GM03348 (cell line): Measurements from ENCODE around the gene LACTB.
"Not testable (repeated sequence)": the region's sequence is repeated elsewhere in the genome, so short reads cannot be mapped to it uniquely, and the experiment has no call there.

Experiments used
- DNase-seq: peaks from one replicate; pipeline ENCODE4 v3.0.0; 2012; ENCODE audit warnings: low spot score

Gene LACTB

GRCh38 chr15:63089260-63090043 lies 32.2 kb upstream of the LACTB start:
- peak; percentile 88 for DNase-seq

DNA sequence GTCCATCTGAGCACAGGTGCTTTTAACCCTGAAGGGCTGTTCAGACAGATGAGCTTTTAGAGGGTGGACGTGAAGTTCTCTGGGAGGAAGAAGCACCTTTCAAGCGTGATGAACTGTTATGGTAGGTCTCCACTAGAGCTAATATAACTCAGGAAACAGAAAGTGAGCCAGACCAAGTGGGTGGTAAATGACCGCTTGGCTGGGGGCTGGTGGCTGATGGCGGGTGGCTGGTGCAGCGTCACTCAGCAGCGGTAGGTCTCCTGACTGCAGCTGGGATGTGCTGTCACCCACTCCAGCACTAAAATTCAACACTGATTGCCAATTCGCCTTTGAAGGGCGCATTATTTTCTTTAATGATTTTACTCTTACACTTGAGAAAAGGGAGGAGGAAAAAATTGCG lies 31.2 kb upstream of the LACTB start:
- no peak for DNase-seq

DNA sequence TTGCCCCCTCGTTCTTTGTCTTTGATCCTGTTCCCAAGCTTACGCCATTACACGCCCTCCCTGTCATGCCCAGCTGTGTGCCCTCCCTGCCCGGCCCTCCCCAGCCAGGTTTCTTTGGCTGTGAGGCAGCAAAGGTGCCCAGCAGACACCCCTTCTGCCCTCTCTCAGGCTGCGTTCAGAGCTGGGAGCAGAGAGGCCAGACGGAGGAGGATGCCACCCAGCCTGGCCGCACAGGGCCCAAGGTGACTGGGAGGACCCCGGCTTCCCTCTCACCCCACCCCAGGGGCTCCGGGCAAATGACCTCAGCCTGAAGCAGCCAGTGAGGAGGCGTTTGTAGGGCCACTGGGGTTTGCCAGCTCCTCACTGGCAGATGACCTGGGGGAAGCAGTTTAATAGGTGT lies 30.8 kb upstream of the LACTB start:
- no peak for DNase-seq

DNA sequence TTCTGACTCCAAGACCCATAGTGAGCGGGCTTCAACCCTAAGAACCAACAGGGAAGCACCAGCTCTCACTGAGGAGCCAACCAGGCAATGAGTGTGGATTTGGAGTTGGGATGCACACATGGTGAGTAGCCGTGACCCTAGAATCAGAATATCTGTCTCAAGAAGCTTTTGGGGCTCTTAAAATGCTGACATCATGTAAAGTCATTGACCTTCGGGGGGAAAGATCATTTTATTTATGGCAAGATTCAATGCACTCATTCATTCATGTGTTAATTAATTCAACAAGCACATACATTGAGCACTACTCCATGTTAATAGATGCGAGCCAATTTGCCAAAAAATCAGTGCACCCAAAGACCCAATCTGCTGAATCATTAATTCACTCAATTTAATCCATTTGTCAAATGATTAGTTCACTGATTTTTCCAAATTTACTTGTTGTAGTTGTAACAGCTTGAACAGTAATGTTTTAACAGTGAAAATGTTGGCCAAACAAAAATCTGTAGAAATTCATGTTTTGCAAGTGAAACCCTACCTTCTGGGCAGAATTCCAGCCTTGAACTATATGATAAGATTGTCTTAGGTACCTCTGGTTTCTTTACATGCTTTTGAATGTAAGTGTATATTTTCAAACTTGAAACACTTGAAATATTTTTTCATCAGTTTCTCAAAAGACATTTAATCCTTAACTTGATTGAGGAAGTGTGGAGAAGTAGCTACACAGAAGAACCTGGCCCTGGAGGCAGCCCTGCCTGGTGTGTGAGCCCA lies 29.8 kb upstream of the LACTB start:
- DNase-seq: no peak

- peak; percentile 73 for DNase-seq
Observed at GRCh38 chr15:63093486-63094205, 28.0 kb upstream of the LACTB start.

DNA sequence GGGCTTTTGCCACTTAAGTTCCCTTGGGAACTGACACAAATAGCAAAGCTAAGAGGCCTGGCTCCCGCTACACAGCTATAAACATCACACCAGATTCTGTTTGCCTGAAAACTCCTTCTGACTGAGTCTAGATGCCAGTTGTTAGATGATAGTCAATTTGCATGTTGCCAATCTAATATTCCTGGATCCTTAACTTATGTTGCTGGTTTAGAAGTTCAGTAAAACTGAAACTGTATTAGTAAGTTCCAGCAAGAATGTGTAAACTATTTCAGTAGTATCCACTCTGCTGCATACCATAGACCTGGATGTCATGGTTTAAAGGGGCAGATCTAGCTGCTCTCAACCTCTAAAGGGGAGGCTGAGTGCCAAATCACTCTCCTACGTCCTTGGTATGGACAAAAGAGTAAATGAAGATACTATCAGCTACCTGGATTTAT lies 27.1 kb upstream of the LACTB start:
- DNase-seq: peak; percentile 75

DNA sequence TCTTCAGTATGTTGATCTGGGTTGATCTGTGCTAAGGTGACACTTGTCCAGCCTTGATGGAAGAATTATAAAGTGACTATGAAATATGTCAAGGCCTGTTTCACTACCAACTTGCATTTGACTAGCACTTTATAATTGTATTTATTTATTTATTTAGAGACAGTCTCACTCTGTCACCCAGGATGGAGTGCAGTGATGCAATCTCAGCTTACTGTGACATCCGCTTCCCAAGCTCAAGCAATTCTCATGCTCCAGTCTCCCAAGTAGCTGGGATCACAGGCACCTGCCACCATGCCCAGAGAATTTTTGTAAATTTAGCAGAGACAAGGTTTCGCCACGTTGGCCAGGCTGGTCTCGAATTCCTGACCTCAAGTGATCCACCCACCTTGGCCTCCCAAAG lies 25.5 kb upstream of the LACTB start:
- no peak for DNase-seq

DNA sequence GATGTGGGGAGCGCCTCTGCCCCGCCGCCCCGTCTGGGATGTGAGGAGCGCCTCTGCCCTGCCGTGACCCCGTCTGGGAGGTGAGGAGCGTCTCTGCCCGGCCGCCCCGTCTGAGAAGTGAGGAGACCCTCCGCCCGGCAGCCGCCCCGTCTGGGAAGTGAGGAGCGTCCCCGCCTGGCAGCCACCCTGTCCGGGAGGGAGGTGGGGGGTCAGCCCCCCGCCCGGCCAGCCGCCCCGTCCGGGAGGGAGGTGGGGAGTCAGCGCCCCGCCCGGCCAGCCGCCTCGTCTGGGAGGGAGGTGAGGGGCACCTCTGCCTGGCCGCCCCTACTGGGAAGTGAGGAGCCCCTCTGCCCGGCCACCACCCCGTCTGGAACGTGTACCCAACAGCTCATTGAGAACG lies 22.8 kb upstream of the LACTB start:
- not testable (repeated sequence) for DNase-seq

- not testable (repeated sequence) for DNase-seq
Observed at GRCh38 chr15:63099581-63099980, 22.1 kb upstream of the LACTB start.

DNA sequence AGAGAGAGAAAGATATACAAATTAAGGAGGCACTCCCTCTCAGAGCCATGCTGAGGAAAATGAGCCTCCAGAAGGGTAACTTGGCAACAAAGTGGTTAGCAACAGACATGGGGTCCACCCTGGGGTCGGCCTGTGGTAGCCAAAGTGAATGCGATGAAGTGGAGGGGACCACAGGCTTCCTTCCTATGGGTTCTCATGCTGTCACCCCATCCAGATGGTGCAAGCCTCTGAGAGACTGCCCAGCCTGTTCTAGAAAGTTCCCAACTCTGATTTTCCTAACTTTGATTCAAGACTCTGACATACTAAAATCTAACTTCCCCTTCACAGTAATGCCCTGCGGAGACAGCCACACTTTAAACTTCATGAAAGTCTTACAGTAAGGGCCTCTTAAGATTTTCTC lies 18.2 kb upstream of the LACTB start:
- DNase-seq: no peak

DNA sequence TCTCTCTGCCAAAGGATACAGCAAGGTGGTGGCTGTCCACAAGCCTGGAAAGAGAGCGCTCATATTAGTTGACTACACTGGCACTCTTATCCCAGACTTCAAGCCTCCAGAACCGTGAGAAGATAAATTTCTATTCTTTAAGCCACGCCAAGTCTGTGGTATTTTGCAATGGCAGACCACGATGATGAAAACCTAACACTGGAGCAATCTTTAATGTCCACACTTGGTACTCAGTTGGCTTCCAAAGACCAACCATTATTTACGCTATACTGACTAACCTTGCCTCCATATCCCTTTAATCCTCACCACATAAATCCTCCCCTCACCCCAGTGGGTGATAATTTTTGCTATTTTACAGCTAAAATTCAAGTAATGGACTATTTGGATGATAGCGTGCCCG lies 16.9 kb upstream of the LACTB start:
- DNase-seq: peak; percentile 26

DNA sequence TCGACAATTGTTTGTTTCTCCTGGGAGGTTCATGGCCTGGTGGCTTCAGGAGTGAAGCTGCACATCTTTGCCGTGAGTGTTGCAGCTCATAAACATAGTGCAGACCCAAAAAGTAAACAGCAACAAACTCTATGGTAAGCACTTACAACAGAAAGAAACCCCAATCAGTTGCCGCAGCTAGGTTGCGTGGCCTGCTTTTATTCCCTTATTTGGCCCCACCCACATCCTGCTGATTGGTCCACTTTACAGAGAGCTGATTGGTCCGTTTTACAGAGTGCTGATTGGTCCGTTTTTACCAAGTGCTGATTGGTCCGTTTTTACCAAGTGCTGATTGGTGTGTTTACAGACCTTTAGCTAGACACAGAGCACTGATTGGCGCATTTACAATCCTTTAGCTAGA lies 16.3 kb upstream of the LACTB start:
- DNase-seq: not testable (repeated sequence)

DNA sequence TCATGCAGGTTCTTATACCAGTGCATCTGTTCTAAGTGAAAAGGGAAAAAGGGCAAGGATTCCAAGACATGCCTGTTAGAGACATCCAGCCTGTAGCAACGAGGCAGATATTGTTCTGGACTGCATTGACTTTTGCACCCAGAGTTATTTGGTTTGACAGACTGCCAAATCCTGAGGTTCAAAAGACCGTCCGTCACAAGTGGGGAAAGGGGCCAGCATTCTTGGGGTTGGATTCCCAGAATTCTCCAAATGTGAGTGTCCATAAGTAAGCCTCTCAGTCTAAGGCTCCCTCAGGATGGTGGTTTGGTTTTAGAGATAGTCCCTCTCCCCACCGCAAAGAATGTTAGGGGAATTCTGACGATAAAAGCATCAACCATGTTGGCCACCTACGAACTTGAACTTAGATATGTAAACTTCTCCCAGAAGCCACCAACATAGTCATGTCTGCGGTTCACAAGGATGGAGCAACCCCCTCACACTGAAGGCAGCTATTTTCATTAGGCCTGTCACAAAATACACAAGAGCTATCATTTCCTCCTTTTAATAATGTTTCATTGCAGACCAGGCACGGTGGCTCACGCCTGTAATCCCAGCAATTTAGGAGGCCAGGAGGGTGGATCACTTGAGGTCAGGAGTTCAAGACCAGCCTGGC lies 13.6 kb upstream of the LACTB start:
- peak; percentile 87 for DNase-seq

DNA sequence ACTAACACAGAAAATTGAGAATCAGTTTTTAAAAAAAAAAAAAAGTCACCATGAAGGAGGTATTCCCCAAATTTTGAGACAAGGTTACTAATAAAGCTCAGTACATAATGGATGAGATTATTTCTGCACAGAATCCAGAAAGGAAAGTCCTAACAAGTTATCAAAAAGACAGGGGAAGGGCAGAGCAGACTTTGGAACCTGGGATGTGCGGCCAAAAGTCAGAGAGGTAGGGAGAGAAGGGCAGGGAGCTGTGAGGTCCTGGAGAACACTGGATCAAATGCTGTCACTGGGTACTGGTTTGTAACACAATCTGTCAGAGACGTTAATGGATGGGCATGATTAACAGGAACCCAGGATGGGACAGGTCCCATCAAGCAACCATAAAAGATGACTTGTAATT lies 12.2 kb upstream of the LACTB start:
- DNase-seq: no peak

GRCh38 chr15:63109920-63110319 lies 11.7 kb upstream of the LACTB start:
- no peak for DNase-seq

DNA sequence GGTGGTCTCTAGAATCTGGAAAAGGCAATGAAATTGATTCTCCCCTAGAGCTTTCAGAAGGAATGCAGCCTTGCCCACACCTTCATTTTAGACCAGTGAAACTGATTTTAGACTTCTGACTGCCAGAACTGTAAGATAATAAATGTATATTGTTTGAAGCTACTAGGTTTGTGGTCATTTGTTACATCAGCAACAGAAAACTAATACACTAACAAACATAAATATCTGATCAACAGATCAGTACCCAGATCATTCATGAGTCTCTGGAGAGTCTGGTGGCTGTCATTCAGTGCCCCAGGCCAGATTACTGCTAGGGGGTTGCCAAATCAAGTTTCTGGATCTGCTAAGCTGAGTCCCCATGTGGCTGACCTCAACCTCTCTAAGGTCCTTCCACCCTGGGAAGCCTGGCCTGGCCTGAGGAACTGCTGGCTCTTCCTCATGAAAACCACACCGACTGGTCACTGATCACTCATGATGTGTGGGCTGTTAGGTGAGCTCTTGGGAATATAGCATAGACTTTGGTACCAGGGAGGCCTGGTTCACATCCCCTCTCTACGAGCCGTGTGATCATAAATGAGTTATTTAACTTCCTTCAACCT lies 11.1 kb upstream of the LACTB start:
- DNase-seq: no peak

DNA sequence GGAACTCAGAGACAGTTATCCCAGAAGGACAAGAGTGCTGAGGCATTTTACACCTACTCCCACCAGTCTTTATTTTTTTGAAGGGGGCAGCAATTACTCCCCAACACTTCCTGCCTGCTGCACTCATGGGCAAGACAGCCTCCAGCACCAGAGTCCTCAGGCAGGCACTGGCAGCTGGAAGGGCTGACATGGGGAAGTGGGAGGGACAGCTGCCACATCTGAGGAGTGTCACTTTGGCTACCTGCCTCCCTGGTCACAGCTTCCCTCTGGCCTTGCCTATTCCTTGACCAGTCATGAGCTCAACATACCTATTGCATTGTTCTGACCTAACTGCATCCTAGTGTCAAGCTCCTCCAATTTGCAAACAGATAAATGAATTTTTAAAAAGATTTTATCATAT lies 10.2 kb upstream of the LACTB start:
- no peak for DNase-seq

DNA sequence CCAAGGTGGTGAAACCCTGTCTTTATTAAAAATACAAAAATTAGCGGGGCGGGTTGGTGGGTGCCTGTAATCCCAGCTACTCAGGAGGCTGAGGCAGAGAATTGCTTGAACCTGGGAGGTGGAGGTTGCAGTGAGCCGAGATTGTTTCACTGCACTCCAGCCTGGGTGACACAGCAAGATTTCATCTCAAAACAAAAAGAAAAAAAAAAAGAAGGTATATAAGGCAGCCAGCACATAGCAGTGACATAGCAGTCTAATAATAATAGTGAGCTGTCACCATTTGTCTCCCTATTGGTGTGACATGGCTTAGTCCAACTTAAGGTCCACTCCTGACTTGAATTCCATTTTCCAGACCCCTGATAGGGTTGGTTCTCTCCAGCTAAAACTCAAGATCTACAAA lies 8.8 kb upstream of the LACTB start:
- no peak for DNase-seq

- DNase-seq: no peak
Observed at GRCh38 chr15:63114465-63114864, 7.2 kb upstream of the LACTB start.

GRCh38 chr15:63118854-63119253 lies 2.8 kb upstream of the LACTB start:
- DNase-seq: no peak

DNA sequence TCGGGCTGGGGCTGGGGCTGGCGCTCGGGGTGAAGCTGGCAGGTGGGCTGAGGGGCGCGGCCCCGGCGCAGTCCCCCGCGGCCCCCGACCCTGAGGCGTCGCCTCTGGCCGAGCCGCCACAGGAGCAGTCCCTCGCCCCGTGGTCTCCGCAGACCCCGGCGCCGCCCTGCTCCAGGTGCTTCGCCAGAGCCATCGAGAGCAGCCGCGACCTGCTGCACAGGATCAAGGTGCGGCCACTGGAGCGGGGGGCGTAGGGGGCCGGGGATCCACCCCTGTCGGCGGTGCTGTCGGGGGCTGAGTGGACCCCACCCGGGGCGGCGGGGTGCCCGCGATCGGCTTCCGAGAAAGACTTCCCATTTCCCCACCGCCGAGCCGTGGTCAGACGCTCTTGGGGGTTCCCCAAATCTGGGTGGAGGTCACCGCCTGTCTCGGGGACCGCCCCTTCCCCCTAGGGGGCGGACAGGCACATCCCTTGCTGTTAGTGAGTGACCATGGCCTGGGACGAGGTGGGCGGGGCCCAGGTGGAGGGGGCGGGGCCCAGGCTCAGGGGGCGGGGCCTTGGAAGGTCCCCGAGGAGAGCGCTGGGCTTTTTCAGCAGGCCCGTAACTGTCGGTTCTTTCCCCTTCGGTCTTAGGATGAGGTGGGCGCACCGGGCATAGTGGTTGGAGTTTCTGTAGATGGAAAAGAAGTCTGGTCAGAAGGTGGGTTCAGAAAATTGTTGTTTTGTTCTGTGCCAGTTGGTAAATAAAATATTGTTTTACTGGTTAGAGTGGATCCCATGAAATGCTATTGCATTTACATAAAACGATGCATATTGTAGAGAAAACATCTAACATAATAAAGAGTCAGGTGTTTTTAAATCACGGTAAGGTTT lies 578 bp downstream of the LACTB start:
- DNase-seq: peak; percentile 94
